ENCODE measurements around the gene RHOC. TPM values are rescaled to one million over a fixed set of nuclear protein-coding genes. Genes with fewer than 3 reads are reported as not detected.

RHOC gene
- total and polyA plus RNA-seq, 2 experiments from 2014 or later = 257 to 358 TPM

DNA sequence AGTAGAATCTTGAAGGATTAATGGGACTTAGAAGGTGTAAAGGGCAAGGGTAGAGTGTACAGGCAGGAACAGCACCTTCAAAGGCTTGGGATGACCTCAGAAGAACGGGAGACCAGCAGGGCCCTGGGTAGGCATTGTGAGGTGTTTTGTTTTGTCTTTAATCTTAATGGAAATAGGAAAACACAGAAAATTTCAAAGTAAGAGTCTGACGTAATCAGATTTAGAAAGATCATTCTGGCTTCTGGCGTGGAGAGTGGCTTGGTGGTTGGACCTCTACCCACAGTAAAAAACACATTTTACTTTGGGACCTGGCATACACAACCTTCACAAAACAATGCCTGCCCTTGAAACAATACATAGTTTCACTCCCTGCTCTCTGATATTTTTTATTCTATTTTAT, 28.3 kb downstream of the RHOC start:
- H3K27ac ChIP-seq = no peak overlapping the region
- no peak overlapping the region for H3K4me3 ChIP-seq
- H3K9me3 ChIP-seq (ENCODE audit: low read depth) = no peaks in the 10 kb centered on the region
- DNase-seq (ENCODE audit: low read depth in 1 of 2, low spot score in 1 of 2) = no peak
- peaks cover 4% of the 10 kb centered on the region for H3K4me1 ChIP-seq (ENCODE audit: low read depth)
- no peak for TF ChIP-seq CTCF (IDR thresholded peaks at IDR 0.05; ENCODE audit: low read depth, low read length)
- H3K36me3 ChIP-seq = no peaks in the 10 kb centered on the region
- H3K27me3 ChIP-seq = no peaks in the 10 kb centered on the region

DNA sequence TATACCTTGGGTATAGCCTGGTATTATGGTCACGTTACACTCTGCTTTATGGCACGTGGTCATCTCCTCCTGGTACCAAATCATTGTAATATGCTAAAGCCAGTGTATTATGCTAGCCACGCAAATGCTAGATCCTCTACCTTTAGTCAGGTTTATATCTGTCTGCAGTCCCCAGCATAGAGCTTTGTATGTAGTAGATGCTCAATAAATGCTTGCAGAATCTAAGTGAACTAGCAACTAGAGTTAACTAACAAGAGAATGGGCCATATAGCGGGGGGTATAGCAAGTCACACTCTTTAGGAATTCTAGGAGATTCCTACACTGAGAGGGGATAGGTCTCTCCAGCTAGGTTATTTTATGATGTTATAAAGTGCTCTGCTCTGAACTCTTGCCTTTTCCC, 29.4 kb downstream of the RHOC start:
- no peak overlapping the region for H3K27ac ChIP-seq
- H3K4me1 ChIP-seq (ENCODE audit: low read depth) = peaks cover 6% of the 10 kb centered on the region
- no peaks in the 10 kb centered on the region for H3K36me3 ChIP-seq
- no peak for TF ChIP-seq CTCF (IDR thresholded peaks at IDR 0.05; ENCODE audit: low read depth, low read length)
- H3K27me3 ChIP-seq = no peaks in the 10 kb centered on the region
- DNase-seq (ENCODE audit: low read depth in 1 of 2, low spot score in 1 of 2) = no peak
- H3K4me3 ChIP-seq = no peak overlapping the region
- H3K9me3 ChIP-seq (ENCODE audit: low read depth) = no peaks in the 10 kb centered on the region

DNA sequence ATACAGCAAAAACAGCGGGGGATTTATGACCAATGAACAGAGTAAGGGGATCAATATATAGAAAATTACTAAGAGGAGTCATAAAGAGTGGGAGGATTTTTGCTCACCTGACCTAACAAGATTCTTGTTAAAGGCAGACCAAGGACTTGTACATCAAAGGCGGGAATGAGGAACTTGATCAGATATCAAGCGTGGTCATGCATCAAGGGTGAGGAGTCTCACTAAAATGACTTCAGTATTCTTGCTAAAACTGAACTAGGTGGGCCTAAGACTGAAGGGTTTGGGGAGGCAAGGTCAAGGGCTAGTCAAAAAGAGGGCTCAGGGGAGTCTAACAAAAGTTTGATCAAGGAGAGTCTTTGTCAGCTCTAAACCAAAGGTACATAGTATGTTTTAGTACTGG, 30.4 kb downstream of the RHOC start:
- TF ChIP-seq CTCF (IDR thresholded peaks at IDR 0.05; ENCODE audit: low read depth, low read length) = no peak

DNA sequence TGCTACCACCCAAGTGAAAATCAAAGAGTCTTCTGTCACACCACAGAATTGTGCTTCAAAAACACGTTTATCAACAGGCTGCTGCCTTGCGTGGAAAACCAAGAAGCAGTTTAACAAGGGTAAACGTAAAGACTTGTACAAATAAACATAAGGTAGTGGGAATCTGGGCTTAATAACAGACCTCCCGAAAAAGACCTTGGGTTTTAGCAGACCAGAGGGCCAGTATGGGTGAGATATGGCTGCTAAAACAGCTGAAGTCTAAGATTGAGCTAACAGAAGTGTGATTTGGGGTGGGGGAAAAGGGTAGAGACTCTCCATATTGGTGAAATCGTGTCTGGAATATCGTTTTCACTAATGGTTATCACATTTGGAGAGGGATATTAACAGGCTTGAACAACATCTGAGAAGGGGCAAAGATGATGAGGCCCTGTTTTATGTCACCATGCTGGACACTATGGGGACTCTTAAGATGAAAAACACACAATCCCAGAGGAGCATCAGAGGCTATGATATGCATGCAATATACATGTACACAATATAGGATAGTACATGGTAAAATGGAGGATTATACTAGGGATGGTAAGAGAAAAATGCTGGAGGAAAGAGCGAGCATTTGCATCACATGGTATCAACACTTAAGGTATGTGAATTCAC, 31.1 kb downstream of the RHOC start:
- TF ChIP-seq CTCF (IDR thresholded peaks at IDR 0.05; ENCODE audit: low read depth, low read length) = no peak
- peak overlapping the region; percentile 65 for H3K4me3 ChIP-seq
- no peaks in the 10 kb centered on the region for H3K27me3 ChIP-seq
- peaks cover 6% of the 10 kb centered on the region for H3K4me1 ChIP-seq (ENCODE audit: low read depth)
- DNase-seq (ENCODE audit: low read depth in 1 of 2, low spot score in 1 of 2) = no peak
- no peaks in the 10 kb centered on the region for H3K9me3 ChIP-seq (ENCODE audit: low read depth)
- peak overlapping the region; percentile 83 for H3K27ac ChIP-seq
- peaks cover under 1% of the 10 kb centered on the region for H3K36me3 ChIP-seq

More for the DNA sequence above, 30.4 kb downstream of the RHOC start:
- no peak for DNase-seq (ENCODE audit: low read depth in 1 of 2, low spot score in 1 of 2)
- Histone ChIP-seq H3K36me3 (no peaks in the 10 kb centered on the region), H3K4me3 (no peak overlapping the region), H3K9me3 (ENCODE audit: low read depth) (no peaks in the 10 kb centered on the region), H3K4me1 (ENCODE audit: low read depth) (peaks cover 6% of the 10 kb centered on the region), H3K27me3 (no peaks in the 10 kb centered on the region), H3K27ac (no peak overlapping the region)

GRCh38 chr1:112674986-112675727, 31.8 kb downstream of the RHOC start:
- Histone ChIP-seq H3K9me3 (ENCODE audit: low read depth) (no peaks in the 10 kb centered on the region), H3K27me3 (no peaks in the 10 kb centered on the region), H3K4me3 (peak overlapping the region; percentile 65), H3K4me1 (ENCODE audit: low read depth) (peaks cover 6% of the 10 kb centered on the region), H3K36me3 (peaks cover 5% of the 10 kb centered on the region), H3K27ac (peak overlapping the region; percentile 83)
- TF ChIP-seq CTCF (IDR thresholded peaks at IDR 0.05; ENCODE audit: low read depth, low read length) = no peak
- DNase-seq (ENCODE audit: low read depth in 1 of 2, low spot score in 1 of 2) = peak in 1 of 2 donors; percentile 80

Measured in cardiac muscle cell (in vitro differentiated cells and primary cell).